Upper lobe of left lung (tissue), 6 donors: ENCODE measurements around the gene PTPRG. TPM values are rescaled to one million over a fixed set of nuclear protein-coding genes. Genes with fewer than 3 reads are reported as not detected.

Experiments
- ATAC-seq, 2 donors: fragments of 200-7000 bp; cut with Tn5 transposase; one replicate each; pipeline ENCODE4 v1.9.1; 2022; ENCODE audit warnings: mild to moderate bottlenecking in 2 of 2, moderate library complexity in 2 of 2; ENCODE audit not compliant: low FRiP score in 2 of 2
- DNase-seq, 2 donors: peaks; one replicate each; pipeline ENCODE4 v3.0.0-alpha.2; 2019 to 2020
- H3K27ac ChIP-seq, 4 donors: fragments of 200-600 bp; sonication (generic); one replicate each; pipeline ENCODE4 v1.5.1; 2016 to 2019
- H3K27me3 ChIP-seq, 4 donors: fragments of 200-600 bp; sonication (generic); one replicate each; pipeline ENCODE4 v1.5.1; 2017 to 2019
- H3K36me3 ChIP-seq, 4 donors: fragments of 200-600 bp; sonication (generic); one replicate each; pipeline ENCODE4 v1.5.1; 2016 to 2019
- H3K4me1 ChIP-seq, 4 donors: fragments of 200-600 bp; sonication (generic); one replicate each; pipeline ENCODE4 v1.5.1; 2018 to 2019
- H3K4me3 ChIP-seq, 4 donors: fragments of 200-600 bp; sonication (generic); one replicate each; pipeline ENCODE4 v1.5.1; 2017 to 2019; ENCODE audit warnings: mild to moderate bottlenecking in 2 of 4, moderate library complexity in 1 of 4
- H3K9me3 ChIP-seq, 4 donors: fragments of 200-600 bp; sonication (generic); one replicate each; pipeline ENCODE4 v1.5.1; 2018 to 2019
- EP300 ChIP-seq, 4 donors: sonication (generic); formaldehyde crosslinking; IDR thresholded peaks; one replicate each; pipeline ENCODE4 v1.5.1; 2017; ENCODE audit warnings: antibody characterized with exemption in 4 of 4, control low read depth in 2 of 4
- POLR2A ChIP-seq, 4 donors: fragments of 450-650 bp; IDR thresholded peaks; one replicate each; pipeline ENCODE4 v1.5.1; 2016 to 2017; ENCODE audit warnings: antibody characterized with exemption in 4 of 4, mild to moderate bottlenecking in 2 of 4
- POLR2AphosphoS5 ChIP-seq, 2 donors: sonication (generic); formaldehyde crosslinking; IDR thresholded peaks; one replicate each; pipeline ENCODE4 v1.5.1; 2017; ENCODE audit warnings: antibody characterized with exemption in 2 of 2
- WGBS, 2 donors: methylation state at CpG; one replicate each; pipeline ENCODE4 v1.1.5; 2017 to 2018; 5-methylcytosine and 5-hydroxymethylcytosine counted together
- total RNA-seq, 6 donors: library from RNA; depleted of rRNA in 4 of 6; stranded (reverse); fragments of >200 nt in 4 of 6; gene quantifications; one replicate each; pipeline versions ENCODE4 v1.1.0 to v1.2.1, GENCODE V29; 2016 to 2021
- TF ChIP-seq, protein P1 (sequence below), 6 experiments: fragments of 450-650 bp in 4 of 6; fragments of 200-600 bp in 2 of 6; sonication (generic) in 2 of 6; IDR thresholded peaks; one replicate each; pipeline ENCODE4 v1.5.1; 2016 to 2019; ENCODE audit warnings: antibody characterized with exemption in 6 of 6
- donor health status: DM: no; HTN: no; CAD: no; lungs with moderate emphysema.
- donor health status: DM: no; HTN: yes; CAD: no; lungs with severe emphysema.

The PTPRG gene
- total RNA-seq, 6 donors from 2014 or later = 58.7 to 101 (median 68.8) TPM

GRCh38 chr3:62119139-62119538 lies 557.8 kb downstream of the PTPRG start:
- Histone ChIP-seq H3K4me3 (no peak overlapping the region), H3K27ac (no peak overlapping the region), H3K36me3 (no peaks in the 10 kb centered on the region), H3K9me3 (peaks cover 0 to 2% (median 0%) of the 10 kb centered on the region in 4 donors), H3K4me1 (no peaks in the 10 kb centered on the region), H3K27me3 (no peaks in the 10 kb centered on the region)
- ATAC-seq = no peak
- WGBS, 2 donors = 93 to 97% methylated on average over 4 of the region's 4 CpGs
- TF ChIP-seq POLR2AphosphoS5 (IDR thresholded peaks at IDR 0.05) (no peak), POLR2A (IDR thresholded peaks at IDR 0.05) (no peak), EP300 (IDR thresholded peaks at IDR 0.05) (no peak)
- TF ChIP-seq, protein P1, sequence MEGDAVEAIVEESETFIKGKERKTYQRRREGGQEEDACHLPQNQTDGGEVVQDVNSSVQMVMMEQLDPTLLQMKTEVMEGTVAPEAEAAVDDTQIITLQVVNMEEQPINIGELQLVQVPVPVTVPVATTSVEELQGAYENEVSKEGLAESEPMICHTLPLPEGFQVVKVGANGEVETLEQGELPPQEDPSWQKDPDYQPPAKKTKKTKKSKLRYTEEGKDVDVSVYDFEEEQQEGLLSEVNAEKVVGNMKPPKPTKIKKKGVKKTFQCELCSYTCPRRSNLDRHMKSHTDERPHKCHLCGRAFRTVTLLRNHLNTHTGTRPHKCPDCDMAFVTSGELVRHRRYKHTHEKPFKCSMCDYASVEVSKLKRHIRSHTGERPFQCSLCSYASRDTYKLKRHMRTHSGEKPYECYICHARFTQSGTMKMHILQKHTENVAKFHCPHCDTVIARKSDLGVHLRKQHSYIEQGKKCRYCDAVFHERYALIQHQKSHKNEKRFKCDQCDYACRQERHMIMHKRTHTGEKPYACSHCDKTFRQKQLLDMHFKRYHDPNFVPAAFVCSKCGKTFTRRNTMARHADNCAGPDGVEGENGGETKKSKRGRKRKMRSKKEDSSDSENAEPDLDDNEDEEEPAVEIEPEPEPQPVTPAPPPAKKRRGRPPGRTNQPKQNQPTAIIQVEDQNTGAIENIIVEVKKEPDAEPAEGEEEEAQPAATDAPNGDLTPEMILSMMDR (IDR thresholded peaks at IDR 0.05) = no peak
- DNase-seq = no peak

- peaks cover 0 to 4% (median 1%) of the 10 kb centered on the region in 4 donors for H3K4me1 ChIP-seq
Observed at GRCh38 chr3:62122819-62123218, 561.4 kb downstream of the PTPRG start.

DNA sequence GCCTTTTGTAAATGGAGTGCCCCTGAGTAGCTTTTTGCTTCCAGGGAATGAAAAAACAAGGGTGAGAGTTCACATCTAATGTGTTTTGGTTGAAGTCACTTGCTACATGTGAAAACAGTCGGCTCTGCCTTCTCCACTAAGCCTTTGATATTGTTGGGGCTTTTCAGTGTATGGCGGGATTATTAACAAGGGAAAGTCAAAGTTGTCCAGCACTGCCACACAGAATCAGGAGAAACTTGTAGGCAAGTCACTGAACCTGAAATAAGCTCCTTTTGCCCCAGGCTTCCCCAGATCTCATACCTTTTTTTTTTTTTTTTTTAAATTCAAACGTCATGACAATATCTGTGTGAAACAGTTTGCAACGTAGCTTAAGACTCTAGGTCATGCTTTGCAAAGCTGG lies 564.0 kb downstream of the PTPRG start:
- Histone ChIP-seq H3K9me3 (peaks cover 0 to 2% (median 0%) of the 10 kb centered on the region in 4 donors), H3K4me1 (peaks cover 0 to 10% (median 2%) of the 10 kb centered on the region in 4 donors), H3K27ac (no peak overlapping the region), H3K27me3 (no peaks in the 10 kb centered on the region), H3K4me3 (no peak overlapping the region), H3K36me3 (no peaks in the 10 kb centered on the region)
- no peak for ATAC-seq
- 82 to 94% methylated on average over 4 of the region's 4 CpGs for WGBS, 2 donors
- TF ChIP-seq EP300 (IDR thresholded peaks at IDR 0.05) = no peak
- TF ChIP-seq POLR2AphosphoS5 (IDR thresholded peaks at IDR 0.05) = no peak
- DNase-seq = no peak

More at GRCh38 chr3:62122819-62123218, 561.4 kb downstream of the PTPRG start:
- no peaks in the 10 kb centered on the region for H3K27me3 ChIP-seq
- H3K27ac ChIP-seq = no peak overlapping the region
- no peak for ATAC-seq
- no peak for DNase-seq
- peaks cover 0 to 2% (median 0%) of the 10 kb centered on the region in 4 donors for H3K9me3 ChIP-seq
- no peaks in the 10 kb centered on the region for H3K36me3 ChIP-seq
- no peak overlapping the region for H3K4me3 ChIP-seq
- 75 to 85% methylated on average over 4 of the region's 4 CpGs for WGBS, 2 donors
- TF ChIP-seq EP300 (IDR thresholded peaks at IDR 0.05) = no peak
- TF ChIP-seq, protein P1 (IDR thresholded peaks at IDR 0.05) = no peak
- TF ChIP-seq POLR2A (IDR thresholded peaks at IDR 0.05) = no peak
- no peak for TF ChIP-seq POLR2AphosphoS5 (IDR thresholded peaks at IDR 0.05)

- 85 to 88% methylated on average over 3 of the region's 3 CpGs for whole genome bisulfite sequencing, 2 donors
- Histone ChIP-seq H3K9me3 (peaks cover 0 to 2% (median 0%) of the 10 kb centered on the region in 4 donors), H3K36me3 (no peaks in the 10 kb centered on the region), H3K4me1 (peaks cover 0 to 10% (median 2%) of the 10 kb centered on the region in 4 donors), H3K27ac (no peak overlapping the region), H3K4me3 (no peak overlapping the region), H3K27me3 (no peaks in the 10 kb centered on the region)
- no peak for DNase-seq
- TF ChIP-seq POLR2A (IDR thresholded peaks at IDR 0.05) = no peak
- no peak for TF ChIP-seq POLR2AphosphoS5 (IDR thresholded peaks at IDR 0.05)
- no peak for ATAC-seq
Observed at GRCh38 chr3:62127116-62127515, 565.7 kb downstream of the PTPRG start.

DNA sequence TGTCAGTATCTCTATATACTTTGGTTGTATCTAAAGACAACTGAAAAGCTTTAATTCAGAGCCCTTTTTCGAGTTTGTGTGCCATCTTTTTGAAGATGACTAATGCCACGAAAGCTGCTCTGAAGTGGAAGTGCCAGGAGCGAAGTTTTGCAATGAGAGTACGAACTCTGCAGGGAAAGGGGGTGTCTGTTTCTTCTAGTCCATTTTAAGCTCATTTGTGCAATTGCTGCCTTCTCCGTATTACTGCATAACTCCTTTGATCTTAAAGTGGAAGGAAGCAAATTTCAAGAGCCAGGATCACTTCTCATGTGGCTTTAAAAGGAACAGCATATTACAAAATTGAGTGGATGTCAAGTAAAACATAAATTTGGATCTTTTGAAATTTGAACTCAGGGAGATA lies 566.7 kb downstream of the PTPRG start:
- ATAC-seq = peak in 1 of 2 donors; percentile 64
- H3K36me3 ChIP-seq = no peaks in the 10 kb centered on the region
- H3K4me3 ChIP-seq = no peak overlapping the region
- no peaks in the 10 kb centered on the region for H3K9me3 ChIP-seq
- 40 to 62% methylated on average over 5 of the region's 5 CpGs for WGBS, 2 donors
- DNase-seq = no peak
- TF ChIP-seq EP300 (IDR thresholded peaks at IDR 0.05) (no peak), POLR2A (IDR thresholded peaks at IDR 0.05) (no peak), POLR2AphosphoS5 (IDR thresholded peaks at IDR 0.05) (peak in 1 of 2 donors; percentile 12)
- TF ChIP-seq, protein P1 (IDR thresholded peaks at IDR 0.05) = no peak
- no peaks in the 10 kb centered on the region for H3K27me3 ChIP-seq
- H3K4me1 ChIP-seq = peaks cover 3 to 10% (median 7%) of the 10 kb centered on the region in 4 donors
- no peak overlapping the region for H3K27ac ChIP-seq

DNA sequence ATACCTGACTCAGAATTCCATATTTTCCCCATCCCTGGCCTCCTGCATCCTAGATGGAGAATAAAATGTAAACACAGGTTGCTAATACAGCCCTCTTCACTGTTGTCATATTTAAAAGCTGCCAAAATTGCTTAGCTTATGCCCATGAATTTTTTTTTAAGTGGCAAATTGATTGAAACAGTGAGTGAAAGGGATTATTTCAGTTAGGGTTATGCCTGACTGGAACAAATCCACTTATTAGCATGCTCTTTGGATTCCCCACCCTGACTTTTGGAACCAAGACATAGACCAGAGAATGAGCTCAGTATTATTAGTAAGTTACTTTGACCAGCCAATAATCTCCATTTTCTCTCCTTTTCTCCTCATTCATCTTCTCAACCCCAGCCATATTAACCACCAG lies 567.3 kb downstream of the PTPRG start:
- H3K27ac ChIP-seq = no peak overlapping the region
- no peak for DNase-seq
- peaks cover 3 to 14% (median 11%) of the 10 kb centered on the region in 4 donors for H3K4me1 ChIP-seq
- no peak overlapping the region for H3K4me3 ChIP-seq
- no peaks in the 10 kb centered on the region for H3K36me3 ChIP-seq
- H3K9me3 ChIP-seq = no peaks in the 10 kb centered on the region
- no peak for ATAC-seq
- H3K27me3 ChIP-seq = no peaks in the 10 kb centered on the region
- TF ChIP-seq POLR2AphosphoS5 (IDR thresholded peaks at IDR 0.05) = no peak
- TF ChIP-seq, protein P1 (IDR thresholded peaks at IDR 0.05) = no peak
- no peak for TF ChIP-seq EP300 (IDR thresholded peaks at IDR 0.05)
- no peak for TF ChIP-seq POLR2A (IDR thresholded peaks at IDR 0.05)
